HG03439 (cell line): ENCODE measurements around the gene ATP13A3.

Experiments used
- ATAC-seq: cut with Tn5 transposase; IDR thresholded peaks from one replicate; pipeline ENCODE4 v1.9.1; 2021; ENCODE audit warnings: mild to moderate bottlenecking, moderate library complexity; ENCODE audit not compliant: unreplicated experiment

ATP13A3 gene

GRCh38 chr3:194396859-194397756 is 89.7 kb downstream of the ATP13A3 start:
- ATAC-seq = no peak

GRCh38 chr3:194396539-194396858 is 90.3 kb downstream of the ATP13A3 start:
- no peak for ATAC-seq

GRCh38 chr3:194395778-194396538 is 90.8 kb downstream of the ATP13A3 start:
- no peak for ATAC-seq

- ATAC-seq = no peak
Measured at GRCh38 chr3:194395212-194395611, 91.6 kb downstream of the ATP13A3 start.

GRCh38 chr3:194392576-194392975 is 94.2 kb downstream of the ATP13A3 start:
- no peak for ATAC-seq

GRCh38 chr3:194390835-194391234 is 96.0 kb downstream of the ATP13A3 start:
- no peak for ATAC-seq

GRCh38 chr3:194389269-194389668 is 97.5 kb downstream of the ATP13A3 start:
- no peak for ATAC-seq

- ATAC-seq = no peak
Measured at GRCh38 chr3:194387926-194388418, 98.8 kb downstream of the ATP13A3 start.

- no peak for ATAC-seq
Measured at GRCh38 chr3:194387276-194387675, 99.5 kb downstream of the ATP13A3 start.

- ATAC-seq = no peak
Measured at GRCh38 chr3:194386648-194387047, 100.2 kb downstream of the ATP13A3 start.

- ATAC-seq = no peak
Measured at GRCh38 chr3:194386066-194386465, 100.7 kb downstream of the ATP13A3 start.

GRCh38 chr3:194384569-194385001 is 102.2 kb downstream of the ATP13A3 start:
- ATAC-seq = no peak

GRCh38 chr3:194384156-194384555 is 102.6 kb downstream of the ATP13A3 start:
- ATAC-seq = no peak

- no peak for ATAC-seq
Measured at GRCh38 chr3:194383276-194383940, 103.4 kb downstream of the ATP13A3 start.

GRCh38 chr3:194382892-194383223 is 103.9 kb downstream of the ATP13A3 start:
- no peak for ATAC-seq

GRCh38 chr3:194382196-194382891 is 104.5 kb downstream of the ATP13A3 start:
- ATAC-seq = no peak

- no peak for ATAC-seq
Measured at GRCh38 chr3:194381460-194381875, 105.3 kb downstream of the ATP13A3 start.

GRCh38 chr3:194380326-194380725 is 106.5 kb downstream of the ATP13A3 start:
- ATAC-seq = no peak

GRCh38 chr3:194379651-194380050 is 107.2 kb downstream of the ATP13A3 start:
- ATAC-seq = no peak

- no peak for ATAC-seq
Measured at GRCh38 chr3:194379231-194379630, 107.6 kb downstream of the ATP13A3 start.

GRCh38 chr3:194377708-194378107 is 109.1 kb downstream of the ATP13A3 start:
- ATAC-seq = no peak
